ENCODE data around the gene PREP. TPM values are rescaled to one million over a fixed set of nuclear protein-coding genes. Genes with fewer than 3 reads are reported as not detected.

The PREP gene
- total and polyA plus RNA-seq, 3 donors from 2014 or later: 53.7 to 66.6 (median 56.4) TPM

- no peak overlapping the region for H3K4me3 ChIP-seq
- H3K4me1 ChIP-seq: no peaks in the 10 kb centered on the region
- H3K36me3 ChIP-seq (ENCODE audit: low read depth, missing control alignments): no peaks in the 10 kb centered on the region
- no peak for TF ChIP-seq CTCF (IDR thresholded peaks at IDR 0.05)
- no peak for TF ChIP-seq POLR2A (IDR thresholded peaks at IDR 0.05)
- H3K9me3 ChIP-seq: no peaks in the 10 kb centered on the region
- 92 to 94% methylated on average over 7 of the region's 7 CpGs for WGBS, 2 donors
- H3K27ac ChIP-seq: no peak overlapping the region
- intact Hi-C loops (cut with DNase I; ENCODE audit: low total_unique reads): no loop called here
- DNase-seq: no peak
- H3K27me3 ChIP-seq: no peaks in the 10 kb centered on the region
Measured at GRCh38 chr6:105280033-105280432, 122.8 kb downstream of the PREP start.

GRCh38 chr6:105279463-105279862 lies 123.4 kb downstream of the PREP start:
- TF ChIP-seq CTCF (IDR thresholded peaks at IDR 0.05) (no peak), POLR2A (IDR thresholded peaks at IDR 0.05) (no peak)
- Histone ChIP-seq H3K9me3 (no peaks in the 10 kb centered on the region), H3K36me3 (ENCODE audit: low read depth, missing control alignments) (no peaks in the 10 kb centered on the region), H3K4me1 (no peaks in the 10 kb centered on the region), H3K4me3 (no peak overlapping the region), H3K27ac (no peak overlapping the region), H3K27me3 (no peaks in the 10 kb centered on the region)
- no peak for DNase-seq
- intact Hi-C loops (cut with DNase I; ENCODE audit: low total_unique reads): no loop called here
- 97 to 98% methylated on average over 3 of the region's 3 CpGs for WGBS, 2 donors

- TF ChIP-seq CTCF (IDR thresholded peaks at IDR 0.05) (no peak), POLR2A (IDR thresholded peaks at IDR 0.05) (no peak)
- H3K36me3 ChIP-seq (ENCODE audit: low read depth, missing control alignments): no peaks in the 10 kb centered on the region
- no peak for DNase-seq
Measured at GRCh38 chr6:105278813-105279212, 124.1 kb downstream of the PREP start.

GRCh38 chr6:105278035-105278434 lies 124.8 kb downstream of the PREP start:
- Histone ChIP-seq H3K4me3 (no peak overlapping the region), H3K9me3 (no peaks in the 10 kb centered on the region), H3K4me1 (no peaks in the 10 kb centered on the region), H3K36me3 (ENCODE audit: low read depth, missing control alignments) (no peaks in the 10 kb centered on the region), H3K27me3 (no peaks in the 10 kb centered on the region), H3K27ac (no peak overlapping the region)
- intact Hi-C loops (cut with DNase I; ENCODE audit: low total_unique reads): no loop called here
- TF ChIP-seq CTCF (IDR thresholded peaks at IDR 0.05) (no peak), POLR2A (IDR thresholded peaks at IDR 0.05) (no peak)
- DNase-seq: no peak
- 91 to 92% methylated on average over 20 of the region's 20 CpGs for WGBS, 2 donors

More at GRCh38 chr6:105278813-105279212, 124.1 kb downstream of the PREP start:
- Histone ChIP-seq H3K4me3 (no peak overlapping the region), H3K4me1 (no peaks in the 10 kb centered on the region), H3K27ac (no peak overlapping the region), H3K27me3 (no peaks in the 10 kb centered on the region), H3K9me3 (no peaks in the 10 kb centered on the region)
- intact Hi-C loops (cut with DNase I; ENCODE audit: low total_unique reads): no loop called here
- WGBS, 2 donors: 80 to 94% methylated on average over 3 of the region's 3 CpGs

GRCh38 chr6:105276374-105276773 lies 126.5 kb downstream of the PREP start:
- Histone ChIP-seq H3K9me3 (no peaks in the 10 kb centered on the region), H3K4me3 (no peak overlapping the region), H3K4me1 (no peaks in the 10 kb centered on the region), H3K27me3 (no peaks in the 10 kb centered on the region), H3K36me3 (ENCODE audit: low read depth, missing control alignments) (no peaks in the 10 kb centered on the region), H3K27ac (no peak overlapping the region)
- TF ChIP-seq POLR2A (IDR thresholded peaks at IDR 0.05) (no peak), CTCF (IDR thresholded peaks at IDR 0.05) (no peak)
- intact Hi-C loops (cut with DNase I; ENCODE audit: low total_unique reads): no loop called here
- DNase-seq: no peak
- 94 to 96% methylated on average over 3 of the region's 3 CpGs for WGBS, 2 donors

All from testis (tissue), 3 donors.